Ishikawa (cell line): Measurements from ENCODE around the gene ADAMTS16.

Source experiments
- CEBPB ChIP-seq: IDR thresholded peaks from 2 replicates; pipeline ENCODE4 v1.6.1; 2012
- CREB1 ChIP-seq: IDR thresholded peaks from 2 replicates; pipeline ENCODE4 v1.6.1; 2012; ENCODE audit warnings: low read depth
- EGR1 ChIP-seq: IDR thresholded peaks from 2 replicates; pipeline ENCODE4 v1.6.1; 2012
- EP300 ChIP-seq: IDR thresholded peaks from 2 replicates; pipeline ENCODE4 v1.6.1; 2012; ENCODE audit warnings: borderline replicate concordance
- FOXM1 ChIP-seq: IDR thresholded peaks from 2 replicates; pipeline ENCODE4 v1.6.1; 2012; ENCODE audit warnings: low read depth, borderline replicate concordance
- MAX ChIP-seq: IDR thresholded peaks from 2 replicates; pipeline ENCODE4 v1.6.1; 2012
- NFIC ChIP-seq: IDR thresholded peaks from 2 replicates; pipeline ENCODE4 v1.6.1; 2012
- RAD21 ChIP-seq: IDR thresholded peaks from 2 replicates; pipeline ENCODE4 v1.6.1; 2012; ENCODE audit warnings: low read depth
- TAF1 ChIP-seq: IDR thresholded peaks from 2 replicates; pipeline ENCODE4 v1.6.1; 2012; ENCODE audit warnings: low read depth, mild to moderate bottlenecking
- TCF12 ChIP-seq: IDR thresholded peaks from 2 replicates; pipeline ENCODE4 v1.6.1; 2012; ENCODE audit warnings: low read depth
- TEAD4 ChIP-seq: IDR thresholded peaks from 2 replicates; pipeline ENCODE4 v1.6.1; 2012
- USF1 ChIP-seq: IDR thresholded peaks from 2 replicates; pipeline ENCODE4 v1.6.1; 2012
- YY1 ChIP-seq: IDR thresholded peaks from 2 replicates; pipeline ENCODE4 v1.6.1; 2012; ENCODE audit warnings: low read depth
- ZBTB7A ChIP-seq: IDR thresholded peaks from 2 replicates; pipeline ENCODE4 v1.6.1; 2012; ENCODE audit warnings: low read depth
- TF ChIP-seq, protein P1 (sequence below): IDR thresholded peaks from 2 replicates; pipeline ENCODE4 v1.6.1; 2012; ENCODE audit warnings: low read depth, mild to moderate bottlenecking

The ADAMTS16 gene

GRCh38 chr5:5188376-5189050, 48.4 kb downstream of the ADAMTS16 start:
- TF ChIP-seq USF1 (no peak), EP300 (no peak), RAD21 (no peak), ZBTB7A (no peak), MAX (no peak), CREB1 (no peak), TAF1 (no peak), YY1 (no peak), FOXM1 (no peak)
- TF ChIP-seq, protein P1, sequence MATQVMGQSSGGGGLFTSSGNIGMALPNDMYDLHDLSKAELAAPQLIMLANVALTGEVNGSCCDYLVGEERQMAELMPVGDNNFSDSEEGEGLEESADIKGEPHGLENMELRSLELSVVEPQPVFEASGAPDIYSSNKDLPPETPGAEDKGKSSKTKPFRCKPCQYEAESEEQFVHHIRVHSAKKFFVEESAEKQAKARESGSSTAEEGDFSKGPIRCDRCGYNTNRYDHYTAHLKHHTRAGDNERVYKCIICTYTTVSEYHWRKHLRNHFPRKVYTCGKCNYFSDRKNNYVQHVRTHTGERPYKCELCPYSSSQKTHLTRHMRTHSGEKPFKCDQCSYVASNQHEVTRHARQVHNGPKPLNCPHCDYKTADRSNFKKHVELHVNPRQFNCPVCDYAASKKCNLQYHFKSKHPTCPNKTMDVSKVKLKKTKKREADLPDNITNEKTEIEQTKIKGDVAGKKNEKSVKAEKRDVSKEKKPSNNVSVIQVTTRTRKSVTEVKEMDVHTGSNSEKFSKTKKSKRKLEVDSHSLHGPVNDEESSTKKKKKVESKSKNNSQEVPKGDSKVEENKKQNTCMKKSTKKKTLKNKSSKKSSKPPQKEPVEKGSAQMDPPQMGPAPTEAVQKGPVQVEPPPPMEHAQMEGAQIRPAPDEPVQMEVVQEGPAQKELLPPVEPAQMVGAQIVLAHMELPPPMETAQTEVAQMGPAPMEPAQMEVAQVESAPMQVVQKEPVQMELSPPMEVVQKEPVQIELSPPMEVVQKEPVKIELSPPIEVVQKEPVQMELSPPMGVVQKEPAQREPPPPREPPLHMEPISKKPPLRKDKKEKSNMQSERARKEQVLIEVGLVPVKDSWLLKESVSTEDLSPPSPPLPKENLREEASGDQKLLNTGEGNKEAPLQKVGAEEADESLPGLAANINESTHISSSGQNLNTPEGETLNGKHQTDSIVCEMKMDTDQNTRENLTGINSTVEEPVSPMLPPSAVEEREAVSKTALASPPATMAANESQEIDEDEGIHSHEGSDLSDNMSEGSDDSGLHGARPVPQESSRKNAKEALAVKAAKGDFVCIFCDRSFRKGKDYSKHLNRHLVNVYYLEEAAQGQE: no peak

DNA sequence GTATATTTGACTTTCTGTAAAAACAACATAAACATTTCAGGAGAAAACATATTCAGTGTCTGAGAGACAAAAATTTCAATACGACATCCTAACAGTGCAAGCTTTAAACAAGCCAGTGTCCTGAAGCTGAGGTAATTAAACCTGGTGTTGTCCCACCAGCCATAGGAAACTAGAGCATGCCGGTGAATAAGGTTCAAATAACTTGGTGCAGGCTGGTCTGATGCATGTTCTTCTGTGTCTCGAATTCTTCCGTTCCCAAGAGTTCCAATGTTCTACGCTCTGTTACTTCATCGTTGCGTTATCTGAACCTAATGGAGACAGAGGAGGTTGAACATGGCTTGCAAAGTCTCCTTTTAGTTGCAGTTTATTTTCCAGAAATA, 48.9 kb downstream of the ADAMTS16 start:
- no peak for TF ChIP-seq TCF12
- no peak for TF ChIP-seq USF1
- no peak for TF ChIP-seq CREB1
- no peak for TF ChIP-seq EGR1
- no peak for TF ChIP-seq YY1
- no peak for TF ChIP-seq RAD21
- no peak for TF ChIP-seq ZBTB7A
- TF ChIP-seq CEBPB: no peak
- no peak for TF ChIP-seq NFIC
- TF ChIP-seq MAX: no peak
- no peak for TF ChIP-seq TEAD4
- TF ChIP-seq, protein P1: no peak
- no peak for TF ChIP-seq FOXM1

- TF ChIP-seq NFIC (no peak), EP300 (no peak)
Observed at GRCh38 chr5:5191906-5192305, 51.8 kb downstream of the ADAMTS16 start.

GRCh38 chr5:5192681-5193080, 52.6 kb downstream of the ADAMTS16 start:
- no peak for TF ChIP-seq TAF1
- TF ChIP-seq CEBPB: no peak
- no peak for TF ChIP-seq YY1

GRCh38 chr5:5195128-5195918, 55.2 kb downstream of the ADAMTS16 start:
- TF ChIP-seq ZBTB7A: no peak
- TF ChIP-seq CREB1: no peak
- TF ChIP-seq TAF1: no peak
- no peak for TF ChIP-seq TEAD4

- TF ChIP-seq RAD21: no peak
- no peak for TF ChIP-seq CEBPB
- TF ChIP-seq TCF12: no peak
- no peak for TF ChIP-seq ZBTB7A
- TF ChIP-seq NFIC: no peak
- TF ChIP-seq MAX: no peak
- no peak for TF ChIP-seq YY1
- TF ChIP-seq CREB1: no peak
- TF ChIP-seq USF1: no peak
Observed at GRCh38 chr5:5198135-5198534, 58.0 kb downstream of the ADAMTS16 start.
